ENCODE data around the gene SPRY4.
"Not testable (repeated sequence)": the region's sequence is repeated elsewhere in the genome, so short reads cannot be mapped to it uniquely, and the experiment has no call there.

The SPRY4 gene

GRCh38 chr5:142324871-142325724 is at the start of gene SPRY4:
Gene SPRY4, minus strand, starts transcription at chr5:142325021. Its CDS starts 9,913 bp downstream, at chr5:142315108.
- DNase-seq = peak; percentile 90 to 97

- DNase-seq = no peak
Measured at GRCh38 chr5:142368529-142368928, 43.7 kb upstream of the SPRY4 start.

- DNase-seq = no peak
Measured at GRCh38 chr5:142366007-142366406, 41.2 kb upstream of the SPRY4 start.

- DNase-seq = no peak
Measured at GRCh38 chr5:142364251-142365145, 39.7 kb upstream of the SPRY4 start.

DNA sequence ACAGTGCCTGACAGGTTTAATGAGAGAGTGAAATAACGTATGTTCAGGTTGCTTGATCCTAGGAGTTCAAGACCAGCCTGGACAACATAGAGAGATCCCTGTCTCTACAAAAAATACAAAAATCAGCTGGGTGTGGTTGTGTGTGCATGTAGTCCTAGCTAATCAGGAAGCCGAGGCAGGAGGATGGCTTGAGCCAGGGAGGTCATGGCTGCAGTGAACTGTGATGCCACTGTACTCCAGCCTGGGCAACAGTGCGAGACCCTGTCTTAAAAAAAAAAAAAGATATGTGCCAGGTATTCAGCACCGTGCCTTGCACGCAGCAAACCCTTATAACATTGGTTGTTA is 38.8 kb upstream of the SPRY4 start:
- no peak for DNase-seq

DNA sequence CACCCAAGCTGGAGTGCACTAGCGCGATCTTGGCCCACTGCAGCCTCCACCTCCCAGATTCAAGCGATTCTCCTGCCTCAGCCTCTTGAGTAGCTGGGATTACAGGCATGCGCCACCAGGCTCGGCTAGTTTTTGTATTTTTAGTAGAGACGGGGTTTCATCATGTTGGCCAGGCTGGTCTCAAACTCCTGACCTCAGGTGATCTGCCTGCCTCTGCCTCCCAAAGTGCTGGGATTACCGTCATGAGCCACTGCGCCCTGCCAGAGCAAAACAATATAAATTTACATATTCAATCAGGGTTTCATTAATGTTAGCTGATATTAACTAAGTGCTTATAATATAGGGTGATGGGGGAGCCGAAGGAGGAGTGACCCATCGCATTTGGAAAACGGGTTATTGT is 37.4 kb upstream of the SPRY4 start:
- not testable (repeated sequence) for DNase-seq

DNA sequence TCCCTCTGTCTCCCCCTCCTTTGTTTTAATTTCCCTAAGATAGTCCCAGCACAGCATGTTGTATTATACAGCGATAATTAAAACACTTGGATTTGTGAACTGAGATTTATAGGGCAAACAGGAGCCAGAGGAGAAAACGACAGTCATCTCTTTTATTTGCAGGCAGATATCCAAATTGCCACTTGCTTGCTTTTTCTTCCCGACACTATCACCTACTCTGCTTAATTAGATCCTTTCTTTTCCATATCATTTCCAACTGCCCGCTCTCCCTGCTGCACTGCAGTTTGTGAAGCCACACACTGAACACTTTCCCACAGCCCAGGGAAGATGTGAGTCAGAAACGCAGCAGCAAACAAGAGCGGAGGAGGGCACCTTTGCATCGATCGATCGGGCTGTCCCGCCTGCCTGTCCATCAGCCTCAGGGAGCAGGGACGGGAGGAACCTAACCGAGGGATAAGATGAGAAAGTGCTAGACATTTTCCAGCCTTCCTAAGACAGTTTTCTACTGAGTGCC is 35.8 kb upstream of the SPRY4 start:
- no peak for DNase-seq

- DNase-seq = no peak
Measured at GRCh38 chr5:142360051-142360498, 35.3 kb upstream of the SPRY4 start.

GRCh38 chr5:142358648-142359047 is 33.8 kb upstream of the SPRY4 start:
- DNase-seq = no peak

DNA sequence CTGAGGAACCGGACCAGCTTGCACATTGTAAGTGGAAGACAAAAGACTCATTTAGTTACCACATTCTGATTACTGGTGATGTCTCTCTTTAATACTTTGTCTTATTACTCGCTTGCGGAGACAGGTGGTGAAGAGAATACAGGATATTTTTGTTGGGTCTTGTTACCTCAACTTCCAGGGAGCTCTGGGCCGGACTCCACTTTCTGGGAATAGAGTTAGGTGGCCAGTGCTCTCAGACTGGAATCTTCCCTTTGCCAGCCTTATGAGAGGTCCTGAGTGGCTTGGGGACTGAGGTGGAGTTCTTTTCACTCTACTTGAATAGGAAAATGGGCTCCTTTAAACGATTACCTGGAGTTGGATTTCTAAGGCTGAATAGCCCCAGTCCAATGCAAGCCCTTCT is 33.3 kb upstream of the SPRY4 start:
- no peak for DNase-seq

- DNase-seq = no peak
Measured at GRCh38 chr5:142357469-142358090, 32.8 kb upstream of the SPRY4 start.

DNA sequence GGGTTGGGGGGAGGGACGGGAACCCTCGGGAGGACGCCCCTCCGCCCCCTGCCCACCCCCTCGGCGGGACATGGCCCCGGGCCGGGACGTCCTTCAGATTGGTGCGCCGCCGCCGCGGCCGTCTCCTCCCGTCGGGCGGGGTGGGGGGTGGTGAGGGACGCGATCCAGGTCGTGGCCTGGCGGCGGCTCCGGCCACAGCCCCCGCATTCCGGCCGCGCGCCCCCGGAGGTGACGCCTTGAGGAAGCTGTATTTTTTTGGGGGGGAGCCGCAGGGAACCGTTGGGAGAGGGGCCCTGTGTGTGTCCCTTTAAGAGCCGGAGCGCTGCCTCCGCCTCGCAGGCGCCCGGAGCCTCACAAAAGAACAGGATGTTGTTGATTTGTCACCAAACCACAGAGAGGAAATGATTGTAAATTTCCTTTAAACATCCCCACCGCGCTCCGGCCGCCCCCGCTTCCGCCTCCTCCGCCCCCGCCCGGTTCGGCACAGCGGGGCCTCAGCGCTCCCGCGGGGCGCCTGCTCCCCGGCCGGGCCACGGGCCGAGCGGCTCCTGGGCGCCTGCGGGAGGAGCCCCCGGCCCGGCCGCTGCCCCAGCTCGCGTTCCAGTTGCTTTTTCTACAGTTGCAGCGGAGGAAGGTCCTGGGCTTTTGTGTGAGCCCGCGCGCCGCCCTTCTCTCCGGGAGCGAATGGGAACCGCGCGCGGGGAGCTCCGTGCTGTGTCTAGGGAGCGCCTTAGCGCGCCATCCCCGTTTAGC is 32.1 kb upstream of the SPRY4 start:
- peak; percentile 25 to 67 for DNase-seq

- DNase-seq = no peak
Measured at GRCh38 chr5:142356349-142356715, 31.5 kb upstream of the SPRY4 start.

GRCh38 chr5:142353071-142353472 is 28.3 kb upstream of the SPRY4 start:
- no peak for DNase-seq

GRCh38 chr5:142350021-142350420 is 25.2 kb upstream of the SPRY4 start:
- DNase-seq = no peak

- DNase-seq = no peak
Measured at GRCh38 chr5:142346706-142347105, 21.9 kb upstream of the SPRY4 start.

- not testable (repeated sequence) for DNase-seq
Measured at GRCh38 chr5:142344915-142345314, 20.1 kb upstream of the SPRY4 start.

- DNase-seq = no peak
Measured at GRCh38 chr5:142343531-142343930, 18.7 kb upstream of the SPRY4 start.

DNA sequence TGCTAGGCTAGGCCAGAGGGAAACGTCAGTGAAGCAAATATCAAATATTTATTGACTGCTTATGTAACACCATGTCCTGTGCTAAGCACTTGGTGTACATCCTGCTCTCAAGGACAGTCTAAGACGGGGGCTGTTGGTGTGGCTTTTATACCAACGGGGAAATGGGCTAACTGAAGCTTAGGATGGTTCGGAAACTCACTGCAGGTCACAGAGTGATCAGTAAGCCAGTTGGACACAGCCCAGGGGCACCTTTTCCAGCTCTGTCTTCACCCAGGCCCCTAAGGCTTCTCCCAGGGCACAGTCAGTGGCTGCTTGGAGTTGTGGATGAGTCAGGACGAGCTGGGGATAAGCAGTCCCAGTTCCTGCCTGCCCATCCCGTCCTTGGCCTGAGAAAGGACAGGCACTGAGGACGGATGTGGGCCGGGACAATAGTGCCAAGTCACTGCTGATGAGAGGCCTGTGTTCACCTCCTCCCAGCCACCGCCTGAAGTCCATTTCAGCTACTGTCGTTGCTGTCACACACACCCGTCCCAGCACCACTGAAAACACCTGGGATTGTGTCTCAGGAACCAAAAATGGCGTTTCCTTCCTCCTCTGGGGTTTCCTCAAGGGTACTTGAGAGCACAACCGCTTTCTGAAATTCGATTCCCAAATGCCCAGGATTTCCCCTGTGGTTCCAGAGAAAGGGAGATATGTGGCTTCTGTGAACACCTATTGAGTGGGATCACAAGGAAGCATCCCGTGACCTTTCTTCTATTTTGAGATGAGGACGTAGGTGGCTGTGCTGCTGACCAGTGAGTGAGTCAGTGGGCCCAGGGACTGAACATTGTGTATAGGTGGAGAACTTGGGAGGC is 17.5 kb upstream of the SPRY4 start:
- DNase-seq = no peak

DNA sequence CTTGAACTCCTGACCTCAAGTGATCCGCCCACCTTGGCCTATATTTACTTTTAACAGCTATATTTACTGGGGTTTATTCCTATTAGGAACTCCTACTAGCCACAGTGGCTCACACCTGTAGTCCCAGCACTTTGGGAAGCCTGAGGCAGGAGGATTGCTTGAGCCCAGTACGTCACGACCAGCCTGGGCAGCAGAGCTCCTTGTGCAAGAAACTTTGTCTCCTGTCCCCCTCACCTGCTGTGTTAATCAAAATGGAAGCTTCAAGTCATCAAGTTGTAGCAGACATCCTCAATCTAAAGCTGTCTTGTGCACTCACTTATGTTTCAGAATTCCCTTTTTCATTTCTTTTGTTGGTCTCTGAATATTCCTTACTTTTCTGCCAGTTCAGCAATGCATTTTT is 15.0 kb upstream of the SPRY4 start:
- DNase-seq = no peak

DNA sequence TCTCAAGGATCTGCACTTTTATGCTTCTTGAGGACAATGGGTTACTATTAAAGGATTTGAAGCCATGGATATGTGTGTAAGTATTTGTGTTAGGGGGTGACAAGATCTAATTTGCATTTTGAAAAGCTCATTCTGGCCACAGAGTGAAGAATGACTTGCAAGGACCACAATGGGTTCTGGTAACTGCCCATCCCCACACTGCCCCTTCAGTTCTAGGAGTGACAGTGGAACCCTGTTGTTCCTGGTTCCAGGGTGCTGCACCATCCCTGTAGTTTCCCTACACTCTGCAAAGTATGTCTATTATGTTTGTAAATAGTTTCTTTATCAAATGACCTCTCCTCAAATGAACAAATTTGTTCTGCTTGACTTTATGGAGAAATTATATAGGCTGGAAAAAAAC is 9.7 kb upstream of the SPRY4 start:
- no peak for DNase-seq
